GM10248 (cell line): ENCODE data around the gene CDX1.

Experiments
- CTCF ChIA-PET: fragments of 300-600 bp; sonication (Branson Sonifier 250); formaldehyde crosslinking; extraction: SDS; loops from one replicate; lab custom pipeline; 2021; ENCODE audit warnings: antibody characterized with exemption; lab: Yijun Ruan, JAX
- POLR2A ChIA-PET: fragments of 350-650 bp; sonication (Branson Sonifier 250); formaldehyde crosslinking; extraction: SDS; loops from one replicate; lab custom pipeline; 2020; ENCODE audit warnings: antibody characterized with exemption; lab: Yijun Ruan, JAX
- DNase-seq: peaks from one replicate; pipeline ENCODE4 v3.0.0; 2012; ENCODE audit errors: extremely low spot score
- CTCF ChIP-seq: IDR thresholded peaks from 2 replicates; pipeline ENCODE4 v1.5.1; 2012; ENCODE audit warnings: mild to moderate bottlenecking, low read depth; ENCODE audit errors: extremely low read depth, missing control alignments, control extremely low read depth

The CDX1 gene

GRCh38 chr5:150138551-150139265 is 27.9 kb upstream of the CDX1 start:
- no peak for TF ChIP-seq CTCF
- no peak for DNase-seq
- POLR2A ChIA-PET = no interaction called here
- CTCF ChIA-PET = interaction anchor here (1.2 to 1.3 kb wide), 2 partner anchors 9 to 80 kb away, joined by 3 read pairs; no protein-coding TSS in a partner anchor

DNA sequence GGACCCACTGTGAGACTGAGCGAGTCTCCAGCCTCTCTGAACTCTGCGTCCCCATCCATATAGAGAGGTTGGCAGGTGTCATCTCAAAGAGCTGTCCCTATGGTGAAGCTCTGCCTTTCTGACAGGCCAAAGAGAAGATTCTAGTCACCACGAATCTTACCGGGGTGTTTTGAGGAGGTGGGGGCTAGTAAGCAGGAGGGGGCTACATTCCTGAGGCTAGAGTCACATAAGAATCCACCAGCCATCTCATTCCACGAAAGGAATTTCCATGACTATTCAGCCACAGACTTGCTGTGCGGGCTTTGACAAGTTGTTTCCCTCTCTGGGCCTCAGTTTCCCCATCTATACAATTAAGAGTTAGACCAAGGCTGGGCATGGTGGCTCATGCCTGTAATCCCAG is 27.2 kb upstream of the CDX1 start:
- TF ChIP-seq CTCF = no peak
- POLR2A ChIA-PET = no interaction called here
- CTCF ChIA-PET = interaction anchor here (1.0 to 1.4 kb wide), 3 partner anchors 9 to 11 kb away, joined by 3 to 7 read pairs (median 3); no protein-coding TSS in a partner anchor
- DNase-seq = no peak

- POLR2A ChIA-PET = no interaction called here
- CTCF ChIA-PET = no interaction called here
Observed at GRCh38 chr5:150140830-150141229, 25.7 kb upstream of the CDX1 start.

GRCh38 chr5:150141544-150142184 is 24.9 kb upstream of the CDX1 start:
- POLR2A ChIA-PET = no interaction called here
- CTCF ChIA-PET = interaction anchor here (1.5 to 1.6 kb wide), 2 partner anchors 18 to 77 kb away, joined by 3 read pairs; no protein-coding TSS in a partner anchor
- no peak for DNase-seq
- no peak for TF ChIP-seq CTCF

More at GRCh38 chr5:150140830-150141229, 25.7 kb upstream of the CDX1 start:
- no peak for TF ChIP-seq CTCF
- no peak for DNase-seq

DNA sequence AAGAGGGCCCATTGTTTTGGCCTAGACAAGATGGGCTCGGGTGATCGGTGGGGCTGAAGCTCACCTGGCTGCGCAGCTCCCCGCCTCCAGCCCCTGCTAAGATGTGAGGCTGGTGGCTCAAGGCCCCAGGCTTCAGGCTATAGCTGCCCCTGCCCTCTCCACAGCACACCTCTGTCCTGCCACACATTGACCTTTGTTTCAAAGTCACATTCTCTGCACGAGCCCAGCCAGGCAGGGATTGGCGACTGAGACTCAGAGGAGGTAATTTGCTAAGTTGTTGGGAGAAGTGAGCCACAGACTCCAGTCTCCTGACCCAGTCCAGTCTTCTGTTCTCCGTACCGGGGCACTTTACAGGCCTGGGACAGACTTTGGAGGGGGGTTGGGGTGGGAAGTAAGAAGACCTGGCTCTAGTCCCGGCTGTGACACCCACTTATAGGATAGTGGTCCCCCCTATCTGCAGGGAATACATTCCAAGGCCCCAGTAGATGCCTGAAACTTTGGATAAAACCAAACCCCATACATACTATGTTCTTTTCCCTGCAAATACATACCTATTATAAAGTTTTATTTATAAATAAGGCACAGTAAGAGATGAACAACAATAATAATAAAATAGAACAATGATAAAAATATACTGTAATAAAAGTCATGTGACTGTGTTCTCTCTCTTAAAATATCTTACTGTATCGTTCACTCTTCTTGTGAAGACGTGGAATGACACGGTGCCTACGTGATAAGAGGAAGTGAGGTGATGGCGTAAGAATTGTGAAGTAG is 24.2 kb upstream of the CDX1 start:
- no peak for TF ChIP-seq CTCF
- POLR2A ChIA-PET = no interaction called here
- CTCF ChIA-PET = interaction anchor here (0.8 to 1.6 kb wide), 3 partner anchors 18 to 76 kb away, joined by 3 read pairs; no protein-coding TSS in a partner anchor
- no peak for DNase-seq

DNA sequence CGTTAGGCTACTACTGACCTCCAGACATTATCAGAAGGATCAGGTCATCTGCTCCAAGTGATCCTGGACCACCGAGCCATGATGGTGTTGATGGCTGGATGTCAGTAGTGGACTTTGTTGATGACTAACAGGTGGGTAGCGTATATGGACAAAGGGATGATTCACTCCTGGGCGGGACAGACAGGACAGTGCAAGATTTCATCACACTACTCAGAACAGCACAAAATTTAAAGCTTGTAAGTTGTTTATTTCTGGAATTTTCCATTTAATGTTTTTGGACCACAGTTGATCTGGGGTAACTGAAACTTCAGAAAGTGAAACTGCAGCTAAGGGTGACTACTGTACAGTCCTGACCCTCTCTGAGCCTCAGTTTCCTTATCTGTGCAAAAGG is 23.6 kb upstream of the CDX1 start:
- no peak for TF ChIP-seq CTCF
- ChIA-PET POLR2A (no interaction called here), CTCF (interaction anchor here (0.8 to 1.6 kb wide), 3 partner anchors 17 to 76 kb away, joined by 3 read pairs; no protein-coding TSS in a partner anchor)
- DNase-seq = no peak
